ENCODE measurements around the gene PLA2G2E. TPM values are rescaled to one million over a fixed set of nuclear protein-coding genes. Genes with fewer than 3 reads are reported as not detected.
A peak's percentile ranks its signal among the peaks of the same experiment; 100 is the strongest.
"Not testable (repeated sequence)": the region's sequence is repeated elsewhere in the genome, so short reads cannot be mapped to it uniquely, and the experiment has no call there.

The PLA2G2E gene
- total RNA-seq, 1 donor from 2014 or later: not detected

DNA sequence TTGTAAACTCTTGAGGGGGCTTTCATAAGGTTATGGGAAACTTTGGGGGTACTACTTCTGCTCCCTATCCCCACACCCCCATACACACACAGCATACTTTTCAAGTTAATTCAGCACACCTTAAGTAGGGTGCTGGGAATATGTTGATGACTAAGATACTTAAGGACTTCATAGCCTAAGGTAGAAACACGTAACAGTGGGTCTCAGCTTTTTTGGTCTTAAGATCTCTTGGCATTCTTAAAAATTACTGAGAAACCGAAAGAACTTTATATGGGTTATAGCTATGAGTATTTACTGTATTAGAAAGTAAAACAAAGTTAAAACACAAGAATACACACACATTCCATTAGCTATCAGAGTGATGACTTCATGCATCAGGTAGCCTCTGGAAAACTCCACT lies 39.1 kb downstream of the PLA2G2E start:
- no peak for DNase-seq (ENCODE audit: low read depth, low spot score)

DNA sequence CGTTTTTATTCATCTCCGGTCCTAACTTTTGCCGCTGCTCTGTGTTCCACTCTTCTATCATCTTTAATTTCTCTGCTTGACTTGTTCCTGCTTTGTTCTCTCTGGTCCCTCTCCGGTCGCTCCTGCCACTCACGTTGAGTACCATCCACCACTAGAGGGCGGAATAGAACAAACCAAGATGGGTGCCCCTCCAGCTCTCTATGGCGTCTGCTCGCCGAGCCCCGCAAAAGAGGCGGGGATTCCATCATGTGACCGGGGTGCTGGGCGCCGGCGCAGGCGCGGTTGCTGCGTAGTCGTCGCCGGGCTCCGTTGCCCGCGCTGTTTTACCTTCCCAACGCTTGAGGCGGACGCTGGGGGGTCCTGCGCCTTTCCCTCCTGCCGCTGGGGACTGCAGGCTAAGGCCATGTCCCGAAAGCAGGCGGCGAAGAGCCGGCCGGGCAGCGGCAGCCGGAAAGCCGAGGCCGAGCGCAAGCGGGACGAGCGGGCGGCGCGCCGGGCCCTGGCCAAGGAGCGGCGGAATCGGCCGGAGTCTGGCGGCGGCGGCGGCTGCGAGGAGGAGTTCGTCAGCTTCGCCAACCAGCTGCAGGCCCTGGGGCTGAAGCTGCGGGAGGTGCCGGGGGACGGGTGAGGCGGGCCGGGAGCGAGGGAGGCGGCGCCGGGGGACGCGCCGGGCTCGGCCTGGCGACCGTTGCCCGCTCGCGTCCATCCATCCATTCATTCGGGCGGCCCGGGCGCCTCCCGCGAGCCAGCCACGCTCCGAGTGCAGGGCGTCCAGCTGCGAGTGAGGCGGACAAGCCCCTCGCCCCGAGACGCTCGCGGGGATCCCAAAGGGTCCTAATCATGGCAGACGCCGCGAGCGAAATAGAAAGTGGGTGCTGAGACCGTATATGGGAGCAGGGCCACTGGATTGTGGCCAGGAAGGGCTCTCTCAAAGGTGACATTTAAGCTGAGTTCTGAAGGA lies 41.0 kb downstream of the PLA2G2E start, which contains the start of gene OTUD3:
Gene OTUD3, plus strand, starts transcription at position 285 of the 961 bp plus-strand sequence. Its CDS starts 119 bp downstream, at position 404.
- peak; percentile 86 for DNase-seq (ENCODE audit: low read depth, low spot score)

DNA sequence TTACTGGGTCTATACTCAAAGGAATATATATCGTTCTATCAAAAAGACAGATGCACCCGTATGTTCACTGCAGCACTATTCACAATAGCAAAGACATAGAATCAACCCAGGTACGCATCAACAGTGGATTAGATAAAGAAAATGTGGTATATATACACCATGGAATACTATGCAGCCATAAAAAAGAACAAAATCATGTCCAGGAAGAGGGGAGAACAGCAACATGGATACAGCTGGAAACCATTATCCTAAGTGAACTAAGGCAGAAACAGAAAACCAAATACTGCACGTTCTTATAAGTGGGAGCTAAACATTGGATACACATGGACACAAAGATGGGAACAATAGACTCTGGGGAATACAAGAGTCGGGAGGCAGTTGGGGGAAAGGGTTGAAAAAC lies 42.6 kb downstream of the PLA2G2E start:
- not testable (repeated sequence) for DNase-seq (ENCODE audit: low read depth, low spot score)

DNA sequence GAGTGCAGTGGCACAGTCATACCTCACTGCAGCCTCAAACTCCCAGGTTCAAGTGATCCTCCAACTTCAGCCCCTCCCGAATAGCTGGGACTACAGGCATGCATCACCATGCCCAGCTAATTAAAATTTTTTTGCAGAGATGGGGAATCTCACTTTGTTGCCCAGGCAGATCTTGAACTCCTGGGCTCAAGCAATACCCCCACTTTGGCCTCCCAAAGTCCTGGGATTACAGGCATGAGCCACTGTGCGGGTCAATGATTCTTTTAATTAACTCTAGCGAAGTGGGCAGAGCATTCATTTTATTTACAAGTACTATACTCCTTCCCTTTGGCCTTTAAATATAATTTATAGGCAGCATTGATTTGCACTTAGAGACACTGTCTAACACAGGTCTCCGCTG lies 43.8 kb downstream of the PLA2G2E start:
- DNase-seq (ENCODE audit: low read depth, low spot score): no peak

DNA sequence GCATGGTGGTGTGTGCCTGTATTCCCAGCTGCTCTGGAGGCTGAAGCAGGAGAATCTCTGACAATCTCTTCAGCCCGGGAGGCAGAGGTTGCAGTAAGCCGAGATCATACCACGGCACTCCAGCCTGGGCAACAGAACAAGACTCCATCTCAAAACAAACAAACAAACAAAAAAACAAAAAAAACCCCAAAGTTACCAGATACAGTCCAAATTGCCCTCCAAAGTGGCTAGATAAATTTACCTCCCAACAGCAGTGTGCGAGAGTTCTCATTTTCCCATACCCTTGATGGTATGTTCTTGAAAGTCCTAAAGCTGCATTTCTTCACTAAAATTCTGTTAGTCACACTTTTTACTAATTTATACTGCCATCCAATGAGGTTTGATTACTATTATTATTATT lies 44.2 kb downstream of the PLA2G2E start:
- DNase-seq (ENCODE audit: low read depth, low spot score): no peak

DNA sequence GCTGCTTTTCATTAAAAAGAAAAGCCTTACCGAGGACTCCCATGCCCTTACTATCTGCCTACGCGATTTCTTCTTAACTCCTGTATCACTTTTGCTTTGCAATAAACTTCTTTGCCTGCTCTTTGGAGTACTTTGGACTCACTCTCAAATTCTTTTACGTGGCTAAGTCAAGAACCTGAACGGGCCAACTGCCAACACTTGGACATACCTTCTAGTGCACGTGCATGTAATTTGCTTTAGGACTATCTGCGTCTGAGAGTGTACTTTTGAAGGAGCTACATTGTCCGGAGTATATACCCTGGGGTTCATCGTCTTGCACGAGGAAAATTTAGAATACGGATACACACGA lies 44.8 kb downstream of the PLA2G2E start:
- DNase-seq (ENCODE audit: low read depth, low spot score): no peak

DNA sequence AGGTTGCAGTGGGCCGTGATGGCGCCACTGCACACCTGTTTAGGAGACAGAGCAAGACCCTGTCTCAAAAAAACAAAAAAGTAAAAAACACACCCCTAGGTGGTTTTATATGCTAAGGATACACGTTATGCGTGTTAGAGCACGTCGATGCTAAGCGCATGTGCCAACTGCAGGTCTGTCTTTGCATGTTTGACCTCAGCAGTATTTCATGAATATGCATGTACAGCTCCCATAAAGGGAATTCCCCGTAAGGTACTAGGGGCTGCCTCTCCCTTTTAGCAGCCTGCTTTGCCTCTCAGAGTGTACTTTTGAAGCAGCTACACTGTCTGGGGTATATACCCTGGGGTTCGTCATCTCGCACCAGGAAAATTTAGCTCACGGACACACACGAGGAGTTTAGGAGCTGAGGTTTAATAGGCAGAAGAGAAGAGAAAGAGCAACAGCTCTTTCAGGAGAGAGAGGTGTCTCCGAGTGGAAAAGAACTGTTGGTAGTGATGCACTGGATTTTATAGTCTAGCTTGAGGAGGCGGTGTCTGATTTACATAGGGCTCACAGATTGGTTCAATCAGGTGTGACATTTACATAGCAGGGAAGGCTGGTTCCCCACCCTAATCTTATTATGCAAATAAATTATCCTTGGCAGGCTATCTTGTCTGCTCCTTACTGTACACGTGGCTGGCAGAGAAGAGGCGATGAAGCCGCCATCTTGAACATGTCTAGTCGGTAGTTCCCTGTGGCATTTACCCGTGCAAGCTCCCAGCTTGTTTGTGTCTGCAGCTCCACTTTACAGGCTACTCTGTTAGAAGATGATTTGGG lies 45.4 kb downstream of the PLA2G2E start:
- DNase-seq (ENCODE audit: low read depth, low spot score): no peak

GRCh38 chr1:19877181-19877750 lies 46.2 kb downstream of the PLA2G2E start:
- DNase-seq (ENCODE audit: low read depth, low spot score): no peak

DNA sequence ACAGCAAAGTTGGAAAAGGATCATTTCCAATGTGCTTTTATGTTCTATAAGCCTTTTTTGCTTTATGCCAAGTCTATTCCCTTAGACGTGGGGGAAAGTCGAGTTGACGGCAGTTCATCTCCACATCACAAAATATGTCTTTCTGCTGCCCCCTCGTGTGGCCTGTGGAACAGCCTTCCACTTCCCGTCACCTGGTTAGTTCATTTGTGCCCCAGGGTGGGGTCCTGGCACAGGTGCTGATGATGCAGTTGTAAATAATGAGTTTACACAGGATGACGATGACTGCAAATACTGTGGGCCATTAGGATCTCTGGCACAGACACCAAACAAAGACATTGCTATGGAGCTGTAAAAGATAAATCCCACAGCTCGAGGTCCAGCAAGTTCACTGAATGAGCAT lies 51.2 kb downstream of the PLA2G2E start:
- DNase-seq (ENCODE audit: low read depth, low spot score): no peak

Other genes starting within 250 kb of the PLA2G2E start
- 7.3 and 12.5 TPM in 2 replicates for gene TMCO4, start 123.7 kb downstream of the PLA2G2E start, total RNA-seq
- gene RNF186, start 108.3 kb downstream of the PLA2G2E start, total RNA-seq: not detected in 2 replicates
- 4.2 and 4.7 TPM in 2 replicates for gene OTUD3, start 41.2 kb downstream of the PLA2G2E start, total RNA-seq
- not detected in 2 replicates for gene PLA2G2A, start 56.0 kb upstream of the PLA2G2E start, total RNA-seq
- gene PLA2G5, start 146.6 kb upstream of the PLA2G2E start, total RNA-seq: 0.07 and 0.18 TPM in 2 replicates
- not detected in 2 replicates for gene PLA2G2D, start 195.9 kb upstream of the PLA2G2E start, total RNA-seq
- gene PLA2G2F, start 215.7 kb upstream of the PLA2G2E start, total RNA-seq: not detected in 2 replicates